Measurements from ENCODE around the gene ASH1L. TPM values are rescaled to one million over a fixed set of nuclear protein-coding genes. Genes with fewer than 3 reads are reported as not detected.
"Not testable (repeated sequence)": the region's sequence is repeated elsewhere in the genome, so short reads cannot be mapped to it uniquely, and the experiment has no call there.

ASH1L gene
- total RNA-seq, 1 experiment from 2014 or later, result 30.5 TPM

- POLR2A ChIA-PET, result no interaction called here
- CTCF ChIA-PET, result no interaction called here
- no peak overlapping the region for H3K4me2 ChIP-seq (ENCODE audit: low read length)
Measured at GRCh38 chr1:155598842-155599331, 36.3 kb upstream of the ASH1L start.

GRCh38 chr1:155596864-155597263 is 34.3 kb upstream of the ASH1L start:
- no peak overlapping the region for H3K27ac ChIP-seq (ENCODE audit: low read depth, low read length)
- ChIA-PET POLR2A (no interaction called here), CTCF (no interaction called here), RAD21 (ENCODE audit: low non-redundant PET in 1 of 2, low total read pairs in 2 of 2, uncharacterized antibody in 2 of 2, unreplicated experiment in 2 of 2) (interaction anchor here in 1 of 2 experiments (0.6 kb wide), 1 partner anchor 13 kb away, joined by 8 read pairs; no protein-coding TSS in a partner anchor)
- H3K9me2 ChIP-seq (ENCODE audit: insufficient read depth), result no peaks in the 10 kb centered on the region
- TF ChIP-seq ZBTB33 (IDR thresholded peaks at IDR 0.05; ENCODE audit: extremely low read depth, insufficient replicate concordance, low read length) (no peak), CTCF (IDR thresholded peaks at IDR 0.05 in 2 of 3, conservative IDR thresholded peaks at IDR 0.05 in 1 of 3; ENCODE audit: borderline replicate concordance in 1 of 3, insufficient read depth in 1 of 3, low read depth in 2 of 3, low read length in 2 of 3) (no peak)
- H3K4me3 ChIP-seq (replicated peaks in 1 of 2; ENCODE audit: low read depth in 1 of 2, low read length in 2 of 2), result no peak overlapping the region
- H2AFZ ChIP-seq (ENCODE audit: low read depth, low read length, poor library complexity, severe bottlenecking), result no peak overlapping the region
- no peaks in the 10 kb centered on the region for H3K27me3 ChIP-seq (ENCODE audit: insufficient read depth, low read length)
- DNase-seq (ENCODE audit: low read depth, low spot score), result no peak
- BruUV-seq (replicated peaks), result no TSS peak
- no peaks in the 10 kb centered on the region for H3K9me3 ChIP-seq (ENCODE audit: control insufficient read depth in 1 of 2, insufficient read depth in 1 of 2, low read depth in 1 of 2, low read length in 2 of 2)
- ATAC-seq, result no peak
- intact Hi-C loops (cut with micrococcal nuclease), result loop anchor here (10.0 kb wide), 1 partner anchor 502 kb away; no protein-coding TSS in a partner anchor
- no peaks in the 10 kb centered on the region for H3K36me3 ChIP-seq (ENCODE audit: control insufficient read depth in 1 of 2, insufficient read depth in 2 of 2, low read length in 2 of 2)
- H3K9ac ChIP-seq (ENCODE audit: low read length), result no peak overlapping the region
- no peaks in the 10 kb centered on the region for H4K20me1 ChIP-seq (ENCODE audit: insufficient read depth)
- no peaks in the 10 kb centered on the region for H3K79me2 ChIP-seq (ENCODE audit: insufficient read depth, low read length)
- H3K4me2 ChIP-seq (ENCODE audit: low read length), result no peak overlapping the region
- no peaks in the 10 kb centered on the region for H3K4me1 ChIP-seq (ENCODE audit: control insufficient read depth in 1 of 2, insufficient read depth in 2 of 2, low read length in 2 of 2)

More at GRCh38 chr1:155598842-155599331, 36.3 kb upstream of the ASH1L start:
- intact Hi-C loops (cut with micrococcal nuclease), result loop anchor here (10.0 kb wide), 1 partner anchor 504 kb away; no protein-coding TSS in a partner anchor
- H3K4me1 ChIP-seq (ENCODE audit: control insufficient read depth in 1 of 2, insufficient read depth in 2 of 2, low read length in 2 of 2), result no peaks in the 10 kb centered on the region
- no peak overlapping the region for H3K27ac ChIP-seq (ENCODE audit: low read depth, low read length)
- H4K20me1 ChIP-seq (ENCODE audit: insufficient read depth), result no peaks in the 10 kb centered on the region
- RAD21 ChIA-PET (ENCODE audit: low non-redundant PET in 1 of 2, low total read pairs in 2 of 2, uncharacterized antibody in 2 of 2, unreplicated experiment in 2 of 2), result no interaction called here
- H2AFZ ChIP-seq (ENCODE audit: low read depth, low read length, poor library complexity, severe bottlenecking), result no peak overlapping the region
- H3K9ac ChIP-seq (ENCODE audit: low read length), result no peak overlapping the region
- H3K4me3 ChIP-seq (replicated peaks in 1 of 2; ENCODE audit: low read depth in 1 of 2, low read length in 2 of 2), result no peak overlapping the region
- no peaks in the 10 kb centered on the region for H3K36me3 ChIP-seq (ENCODE audit: control insufficient read depth in 1 of 2, insufficient read depth in 2 of 2, low read length in 2 of 2)
- DNase-seq (ENCODE audit: low read depth, low spot score) (no peak), ATAC-seq (no peak)
- no peaks in the 10 kb centered on the region for H3K9me3 ChIP-seq (ENCODE audit: control insufficient read depth in 1 of 2, insufficient read depth in 1 of 2, low read depth in 1 of 2, low read length in 2 of 2)
- TF ChIP-seq CEBPB (IDR thresholded peaks at IDR 0.05; ENCODE audit: low read depth) (no peak), TCF7L2 (IDR thresholded peaks at IDR 0.05; ENCODE audit: borderline replicate concordance, extremely low read depth, insufficient read depth, insufficient read length) (no peak)
- no TSS peak for BruUV-seq (replicated peaks)
- H3K79me2 ChIP-seq (ENCODE audit: insufficient read depth, low read length), result no peaks in the 10 kb centered on the region
- no peaks in the 10 kb centered on the region for H3K9me2 ChIP-seq (ENCODE audit: insufficient read depth)
- H3K27me3 ChIP-seq (ENCODE audit: insufficient read depth, low read length), result no peaks in the 10 kb centered on the region

GRCh38 chr1:155595877-155596474 is 33.4 kb upstream of the ASH1L start:
- H3K36me3 ChIP-seq (ENCODE audit: control insufficient read depth in 1 of 2, insufficient read depth in 2 of 2, low read length in 2 of 2); BruUV-seq (replicated peaks); POLR2A ChIA-PET; H4K20me1 ChIP-seq (ENCODE audit: insufficient read depth); ATAC-seq; H3K27me3 ChIP-seq (ENCODE audit: insufficient read depth, low read length); H3K4me1 ChIP-seq (ENCODE audit: control insufficient read depth in 1 of 2, insufficient read depth in 2 of 2, low read length in 2 of 2); H3K9me3 ChIP-seq (ENCODE audit: control insufficient read depth in 1 of 2, insufficient read depth in 1 of 2, low read depth in 1 of 2, low read length in 2 of 2); H3K9me2 ChIP-seq (ENCODE audit: insufficient read depth); H3K27ac ChIP-seq (ENCODE audit: low read depth, low read length); H3K4me2 ChIP-seq (ENCODE audit: low read length); H3K79me2 ChIP-seq (ENCODE audit: insufficient read depth, low read length); H3K4me3 ChIP-seq (replicated peaks in 1 of 2; ENCODE audit: low read depth in 1 of 2, low read length in 2 of 2); H3K9ac ChIP-seq (ENCODE audit: low read length); H2AFZ ChIP-seq (ENCODE audit: low read depth, low read length, poor library complexity, severe bottlenecking); DNase-seq (ENCODE audit: low read depth, low spot score): not testable (repeated sequence)
- intact Hi-C loops (cut with micrococcal nuclease), result loop anchor here (10.0 kb wide), 1 partner anchor 501 kb away; no protein-coding TSS in a partner anchor
- RAD21 ChIA-PET (ENCODE audit: low non-redundant PET in 1 of 2, low total read pairs in 2 of 2, uncharacterized antibody in 2 of 2, unreplicated experiment in 2 of 2), result interaction anchor here in 1 of 2 experiments (0.6 kb wide), 1 partner anchor 12 kb away, joined by 8 read pairs; no protein-coding TSS in a partner anchor
- CTCF ChIA-PET, result interaction anchor here (1.0 kb wide), 1 partner anchor 14 kb away, joined by 3 read pairs; the partner anchor contains the start of gene MSTO1

Data from HCT116 (cell line).